GM20000 (cell line): Measurements from ENCODE around the gene ASB2.

Experiments used
- DNase-seq: peaks from one replicate; pipeline ENCODE4 v3.0.0; 2012; ENCODE audit warnings: low spot score
- TF ChIP-seq, protein P1 (sequence below): IDR thresholded peaks from 2 replicates; pipeline ENCODE4 v1.5.1; 2012; ENCODE audit warnings: mild to moderate bottlenecking, control low read depth; ENCODE audit errors: extremely low read depth, missing control alignments

Gene ASB2

GRCh38 chr14:93893661-93894261, 82.6 kb downstream of the ASB2 start:
- TF ChIP-seq, protein P1, sequence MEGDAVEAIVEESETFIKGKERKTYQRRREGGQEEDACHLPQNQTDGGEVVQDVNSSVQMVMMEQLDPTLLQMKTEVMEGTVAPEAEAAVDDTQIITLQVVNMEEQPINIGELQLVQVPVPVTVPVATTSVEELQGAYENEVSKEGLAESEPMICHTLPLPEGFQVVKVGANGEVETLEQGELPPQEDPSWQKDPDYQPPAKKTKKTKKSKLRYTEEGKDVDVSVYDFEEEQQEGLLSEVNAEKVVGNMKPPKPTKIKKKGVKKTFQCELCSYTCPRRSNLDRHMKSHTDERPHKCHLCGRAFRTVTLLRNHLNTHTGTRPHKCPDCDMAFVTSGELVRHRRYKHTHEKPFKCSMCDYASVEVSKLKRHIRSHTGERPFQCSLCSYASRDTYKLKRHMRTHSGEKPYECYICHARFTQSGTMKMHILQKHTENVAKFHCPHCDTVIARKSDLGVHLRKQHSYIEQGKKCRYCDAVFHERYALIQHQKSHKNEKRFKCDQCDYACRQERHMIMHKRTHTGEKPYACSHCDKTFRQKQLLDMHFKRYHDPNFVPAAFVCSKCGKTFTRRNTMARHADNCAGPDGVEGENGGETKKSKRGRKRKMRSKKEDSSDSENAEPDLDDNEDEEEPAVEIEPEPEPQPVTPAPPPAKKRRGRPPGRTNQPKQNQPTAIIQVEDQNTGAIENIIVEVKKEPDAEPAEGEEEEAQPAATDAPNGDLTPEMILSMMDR = no peak
- no peak for DNase-seq

GRCh38 chr14:93892923-93893558, 83.3 kb downstream of the ASB2 start:
- DNase-seq = peak; percentile 73
- TF ChIP-seq, protein P1 = peak; percentile 87

DNA sequence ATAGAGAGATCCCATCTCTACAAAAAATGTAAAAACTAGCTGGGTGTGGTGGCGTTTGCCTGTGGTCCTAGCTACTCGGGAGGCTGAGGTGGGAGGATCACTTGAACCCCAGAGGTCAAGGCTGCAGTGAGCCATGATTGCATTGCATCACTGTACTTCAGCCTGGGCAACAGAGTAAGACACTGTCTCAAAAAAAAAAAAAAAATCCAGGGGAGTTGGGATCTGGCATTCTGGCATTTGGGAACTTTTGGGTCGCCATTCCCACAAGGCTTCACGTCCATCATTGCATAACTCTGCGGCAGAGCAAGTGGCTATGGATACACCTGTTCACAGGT, 83.9 kb downstream of the ASB2 start:
- DNase-seq = no peak
- TF ChIP-seq, protein P1 = no peak

GRCh38 chr14:93891756-93892504, 84.4 kb downstream of the ASB2 start:
- TF ChIP-seq, protein P1 = no peak
- DNase-seq = no peak

DNA sequence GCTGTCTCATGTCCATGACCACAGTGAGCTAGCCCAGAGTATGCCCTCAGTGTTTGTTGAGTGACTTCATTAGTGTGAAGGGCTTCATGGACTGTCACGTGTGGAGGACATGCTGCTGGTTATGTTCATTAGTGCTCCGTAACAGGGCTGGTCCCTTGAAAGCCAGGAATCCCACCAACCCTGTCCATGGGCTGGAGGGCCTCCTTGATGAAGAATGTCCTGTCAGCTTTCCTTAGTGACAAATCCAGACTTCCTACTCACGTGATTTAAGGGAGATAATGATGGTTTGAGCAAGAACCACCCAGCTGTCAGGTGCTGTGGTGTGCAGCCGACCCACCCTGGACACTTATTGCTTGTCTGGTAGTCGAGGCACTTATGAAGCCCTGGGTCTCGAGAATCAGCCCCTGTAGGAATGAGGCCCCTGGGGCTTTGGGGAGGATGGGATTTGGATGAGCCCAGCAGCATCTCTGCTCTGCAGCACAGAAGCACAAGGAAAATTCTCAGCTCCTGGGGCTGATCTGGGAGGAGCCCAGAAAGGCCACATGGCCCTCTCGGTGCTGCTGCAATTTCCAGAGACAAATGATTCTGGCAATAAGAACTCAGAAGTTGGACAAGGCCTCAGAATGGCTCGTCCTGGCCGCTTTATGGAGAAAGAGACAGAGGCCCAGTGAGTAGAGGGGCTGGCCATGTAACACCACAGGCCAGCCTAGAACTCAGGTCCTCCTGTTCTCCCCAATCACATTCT, 86.5 kb downstream of the ASB2 start:
- TF ChIP-seq, protein P1 = no peak
- no peak for DNase-seq

- no peak for DNase-seq
These were observed 87.4 kb downstream of the ASB2 start for GRCh38 chr14:93888995-93889394.

More at GRCh38 chr14:93888995-93889394, 87.4 kb downstream of the ASB2 start:
- TF ChIP-seq, protein P1 = no peak
